Fibroblast of lung (primary cell): ENCODE measurements around the gene TMCO2.

ENCODE experiments used
- EZH2 ChIP-seq: IDR thresholded peaks from 2 replicates; pipeline ENCODE4 v1.5.1; 2012; ENCODE audit warnings: low read length, control low read depth, mild to moderate bottlenecking; ENCODE audit errors: missing control alignments
- TF ChIP-seq, protein P1 (sequence below), 2 donors: IDR thresholded peaks in 1 of 2; conservative IDR thresholded peaks in 1 of 2; 1 replicate in 1 of 2; 2 replicates in 1 of 2; pipeline ENCODE4 v1.5.1; 2011 to 2012; ENCODE audit warnings: low read length in 2 of 2, control low read depth in 1 of 2, inconsistent platforms in 1 of 2, low read depth in 1 of 2, mild to moderate bottlenecking in 1 of 2

DNA sequence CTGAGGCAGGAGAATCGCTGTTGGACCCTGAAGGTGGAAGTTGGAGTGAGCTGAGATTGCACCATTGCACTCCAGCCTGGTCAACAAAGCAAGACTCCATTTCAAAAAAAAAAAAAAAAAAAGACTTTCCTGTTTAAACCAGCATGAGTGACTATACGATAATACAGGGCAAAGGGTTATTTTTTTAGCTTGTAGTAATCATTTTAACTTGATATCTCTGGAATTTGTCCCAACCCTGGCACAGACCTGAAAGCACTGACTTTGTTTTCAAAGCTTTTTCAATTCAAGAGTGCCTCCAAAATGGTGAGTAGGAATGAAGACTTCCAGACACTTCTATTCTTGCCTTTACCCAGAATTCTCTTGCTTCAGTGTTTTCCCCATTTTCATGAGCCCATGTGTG, 4.4 kb upstream of the TMCO2 start:
- TF ChIP-seq, protein P1, sequence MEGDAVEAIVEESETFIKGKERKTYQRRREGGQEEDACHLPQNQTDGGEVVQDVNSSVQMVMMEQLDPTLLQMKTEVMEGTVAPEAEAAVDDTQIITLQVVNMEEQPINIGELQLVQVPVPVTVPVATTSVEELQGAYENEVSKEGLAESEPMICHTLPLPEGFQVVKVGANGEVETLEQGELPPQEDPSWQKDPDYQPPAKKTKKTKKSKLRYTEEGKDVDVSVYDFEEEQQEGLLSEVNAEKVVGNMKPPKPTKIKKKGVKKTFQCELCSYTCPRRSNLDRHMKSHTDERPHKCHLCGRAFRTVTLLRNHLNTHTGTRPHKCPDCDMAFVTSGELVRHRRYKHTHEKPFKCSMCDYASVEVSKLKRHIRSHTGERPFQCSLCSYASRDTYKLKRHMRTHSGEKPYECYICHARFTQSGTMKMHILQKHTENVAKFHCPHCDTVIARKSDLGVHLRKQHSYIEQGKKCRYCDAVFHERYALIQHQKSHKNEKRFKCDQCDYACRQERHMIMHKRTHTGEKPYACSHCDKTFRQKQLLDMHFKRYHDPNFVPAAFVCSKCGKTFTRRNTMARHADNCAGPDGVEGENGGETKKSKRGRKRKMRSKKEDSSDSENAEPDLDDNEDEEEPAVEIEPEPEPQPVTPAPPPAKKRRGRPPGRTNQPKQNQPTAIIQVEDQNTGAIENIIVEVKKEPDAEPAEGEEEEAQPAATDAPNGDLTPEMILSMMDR (conservative IDR thresholded peaks at IDR 0.05 in 1 of 2, IDR thresholded peaks at IDR 0.05 in 1 of 2; ENCODE audit: low read depth in 1 of 2, low read length in 2 of 2) = no peak
- no peak for TF ChIP-seq EZH2
